IPS-18c (cell line): Measurements from ENCODE around the gene RIMOC1.

ENCODE experiments used
- H3K4me3 ChIP-seq: 2 replicates; pipeline ENCODE4 v1.7.0; 2013; ENCODE audit warnings: low read depth, mild to moderate bottlenecking, low read length, moderate library complexity; ENCODE audit not compliant: insufficient read depth
- H3K9me3 ChIP-seq: one replicate; pipeline ENCODE4 v1.6.1; 2013; ENCODE audit warnings: mild to moderate bottlenecking, low read length, moderate library complexity; ENCODE audit not compliant: control insufficient read depth, insufficient read depth

The RIMOC1 gene

DNA sequence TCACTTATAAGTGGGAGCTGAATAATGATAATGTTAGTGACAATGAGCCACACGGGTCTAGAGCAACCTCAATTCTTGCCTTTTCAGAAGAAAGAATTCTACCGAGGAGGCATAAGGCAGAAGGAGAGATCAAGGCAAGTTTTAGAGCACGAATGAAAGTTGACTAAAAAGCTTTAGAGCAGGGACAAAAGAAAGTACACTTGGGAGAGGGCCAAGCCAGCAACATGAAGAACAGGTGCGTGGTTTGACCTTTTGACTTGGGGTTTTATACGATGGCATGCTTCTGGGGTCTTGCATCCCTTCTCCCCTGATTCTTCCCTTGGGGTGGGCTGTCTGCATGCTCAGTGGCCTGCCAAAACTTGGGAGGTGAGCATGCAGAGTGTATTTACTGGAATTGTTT is 21.4 kb upstream of the RIMOC1 start:
- H3K9me3 ChIP-seq: peaks cover 2% of the 10 kb centered on the region
- H3K4me3 ChIP-seq: no peak overlapping the region

DNA sequence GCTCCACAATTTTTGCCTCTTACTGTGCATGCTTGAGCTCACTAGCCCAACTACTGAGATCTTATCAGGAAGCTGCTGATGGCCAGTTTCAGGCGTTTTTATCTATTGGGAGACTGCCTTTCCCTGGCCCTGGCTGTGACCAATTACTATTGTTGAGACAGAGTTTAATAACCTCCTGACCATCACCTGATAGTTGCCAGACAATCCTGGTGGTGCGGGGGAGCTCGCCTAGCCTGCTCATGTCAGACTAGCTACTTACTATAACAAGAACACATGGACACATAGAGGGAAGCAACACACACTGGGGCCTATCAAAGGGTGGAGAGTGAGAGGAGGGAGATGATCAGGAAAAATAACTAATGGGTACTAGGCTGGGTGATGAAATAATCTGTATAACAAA is 20.9 kb upstream of the RIMOC1 start:
- Histone ChIP-seq H3K9me3 (peaks cover 2% of the 10 kb centered on the region), H3K4me3 (no peak overlapping the region)

DNA sequence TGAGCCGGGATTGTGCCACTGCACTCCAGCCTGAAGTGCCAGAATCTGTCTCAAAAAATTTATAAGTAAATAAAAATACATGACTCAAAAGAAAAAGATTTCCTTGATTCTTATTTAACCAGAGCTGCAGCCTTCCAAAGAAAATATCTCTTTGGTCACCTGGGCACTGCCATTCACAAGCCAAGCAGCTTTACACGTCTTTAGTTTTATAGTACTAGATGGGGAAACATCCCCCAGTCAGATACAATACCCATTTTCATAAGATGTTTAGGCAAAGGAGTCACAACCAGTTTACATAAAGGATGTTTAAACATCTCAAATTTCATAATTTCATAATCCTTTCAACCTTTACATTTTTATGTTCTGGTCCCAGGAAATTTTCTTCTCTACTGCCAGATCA is 20.2 kb upstream of the RIMOC1 start:
- Histone ChIP-seq H3K4me3 (no peak overlapping the region), H3K9me3 (peaks cover 2% of the 10 kb centered on the region)

DNA sequence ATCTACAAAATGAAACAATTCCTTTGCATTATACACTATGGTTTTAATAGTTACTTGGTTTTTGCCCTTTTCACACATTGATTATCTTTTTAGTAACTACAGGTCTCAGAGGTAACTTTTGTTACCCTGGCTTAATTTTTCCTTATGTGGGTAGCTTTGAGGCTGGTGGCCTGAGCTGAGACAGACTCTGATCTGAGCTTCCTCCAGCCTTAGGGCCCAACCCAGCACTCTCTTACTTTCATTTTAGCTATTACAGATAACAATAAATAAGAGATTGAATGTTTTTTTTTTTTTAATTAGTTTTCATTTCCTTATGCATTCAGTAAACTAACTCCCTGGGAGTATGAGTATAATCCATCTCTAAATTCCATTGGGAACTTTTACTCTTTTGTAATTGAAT is 18.9 kb upstream of the RIMOC1 start:
- no peak overlapping the region for H3K4me3 ChIP-seq
- H3K9me3 ChIP-seq: peaks cover 2% of the 10 kb centered on the region

DNA sequence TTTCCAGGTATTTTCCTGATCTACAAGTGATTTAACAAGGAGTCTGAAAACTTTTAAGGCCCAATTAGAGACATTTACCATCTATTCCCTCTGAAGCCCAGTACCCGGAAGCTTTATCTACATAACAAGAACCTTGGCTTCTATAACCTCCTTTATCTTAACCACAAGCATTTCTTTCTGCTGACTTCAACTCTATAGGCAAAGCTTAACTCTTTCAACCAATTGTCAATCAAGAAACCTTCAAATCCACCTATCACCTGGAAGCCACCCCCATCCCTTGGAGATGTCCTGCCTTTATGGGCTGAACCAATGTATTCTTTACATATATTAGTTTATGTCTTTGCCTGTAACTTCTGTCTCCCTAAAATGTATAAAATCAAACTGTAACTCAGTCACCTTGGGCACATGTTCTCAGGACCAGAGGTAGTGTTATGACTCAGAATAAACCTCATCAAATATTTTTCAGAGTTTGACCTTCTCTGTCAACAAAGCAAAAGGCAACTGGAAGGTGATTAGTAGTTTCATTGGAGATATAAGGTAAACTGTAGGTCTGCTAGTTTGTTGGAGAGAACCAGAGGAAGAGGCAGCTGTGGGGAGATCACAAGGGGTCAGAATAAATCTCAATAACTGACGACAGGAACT is 13.0 kb upstream of the RIMOC1 start:
- H3K9me3 ChIP-seq: no peaks in the 10 kb centered on the region

DNA sequence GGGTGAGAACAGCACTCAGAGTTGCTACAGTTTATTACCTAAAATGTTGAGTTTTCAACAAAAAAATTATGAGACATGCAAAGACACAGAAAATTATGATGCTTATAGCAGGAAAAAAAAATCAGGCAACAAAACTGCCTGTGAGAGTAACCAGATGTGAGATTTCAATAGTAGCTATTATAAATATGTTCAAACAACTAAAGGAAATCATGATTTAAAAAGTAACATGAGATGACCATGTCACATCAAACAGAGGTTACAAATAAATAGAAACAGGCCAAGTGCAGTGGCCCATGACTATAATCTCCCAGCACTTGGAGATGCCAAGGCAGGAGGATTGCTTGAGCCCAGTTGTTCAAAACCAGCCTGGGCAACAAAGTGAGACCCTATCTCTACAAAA is 12.1 kb upstream of the RIMOC1 start:
- Histone ChIP-seq H3K4me3 (no peak overlapping the region), H3K9me3 (no peaks in the 10 kb centered on the region)

More for the DNA sequence above, 13.0 kb upstream of the RIMOC1 start:
- no peak overlapping the region for H3K4me3 ChIP-seq

DNA sequence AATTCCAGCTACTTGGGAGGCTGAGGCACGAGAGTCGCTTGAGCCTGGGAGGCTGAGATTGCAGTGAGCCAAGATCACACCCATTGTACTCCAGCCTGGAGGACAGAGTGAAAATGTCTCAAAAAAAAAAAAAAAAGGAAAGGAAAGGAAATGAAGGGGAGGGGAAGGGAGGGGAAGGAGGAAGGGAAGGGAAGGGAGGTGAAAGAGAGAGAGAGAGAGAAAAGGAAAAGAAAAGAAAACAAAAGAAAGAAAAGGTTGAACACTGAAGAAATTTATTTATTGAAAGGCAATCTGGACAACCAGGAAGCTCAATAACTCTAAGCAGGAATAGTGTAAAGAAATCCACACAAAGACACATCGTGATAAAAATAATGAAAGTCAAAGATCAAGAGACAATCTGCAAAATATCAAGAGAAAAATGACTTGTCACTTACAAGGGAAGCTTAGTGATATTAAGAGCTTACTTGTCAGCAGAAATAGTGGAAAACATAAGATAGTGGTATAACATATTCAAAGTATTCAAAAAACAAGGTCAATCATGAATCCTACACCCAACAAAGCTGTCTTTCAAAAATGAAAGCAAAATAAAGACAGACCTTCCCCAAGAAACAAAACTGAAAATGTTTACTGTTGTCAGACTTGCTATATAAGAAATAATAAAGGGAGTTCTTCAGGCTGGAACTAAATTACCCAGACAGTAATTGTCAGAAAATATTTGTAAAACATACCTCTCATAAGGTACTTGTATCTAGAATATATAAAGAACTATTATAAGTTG is 10.9 kb upstream of the RIMOC1 start:
- Histone ChIP-seq H3K9me3 (no peaks in the 10 kb centered on the region), H3K4me3 (no peak overlapping the region)

DNA sequence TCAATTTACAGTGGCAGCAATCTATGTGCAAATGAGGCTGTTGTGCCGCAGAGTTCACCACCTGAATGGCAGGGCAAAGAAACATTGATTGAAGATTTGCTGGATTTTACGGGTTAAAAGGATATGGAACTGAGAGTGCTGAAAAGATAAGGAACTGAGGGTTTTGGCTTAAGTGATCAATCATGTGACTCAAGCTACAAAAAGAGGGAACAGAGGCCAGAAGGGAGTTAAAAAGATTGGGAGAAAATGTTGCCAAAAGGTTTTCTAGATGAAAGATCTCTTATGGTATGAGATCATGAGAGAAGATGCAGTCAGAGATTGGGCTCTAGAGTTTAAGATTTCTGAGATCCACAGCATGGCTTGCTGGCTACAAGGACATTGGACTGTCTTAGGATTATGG is 7.9 kb upstream of the RIMOC1 start:
- Histone ChIP-seq H3K9me3 (no peaks in the 10 kb centered on the region), H3K4me3 (no peak overlapping the region)

DNA sequence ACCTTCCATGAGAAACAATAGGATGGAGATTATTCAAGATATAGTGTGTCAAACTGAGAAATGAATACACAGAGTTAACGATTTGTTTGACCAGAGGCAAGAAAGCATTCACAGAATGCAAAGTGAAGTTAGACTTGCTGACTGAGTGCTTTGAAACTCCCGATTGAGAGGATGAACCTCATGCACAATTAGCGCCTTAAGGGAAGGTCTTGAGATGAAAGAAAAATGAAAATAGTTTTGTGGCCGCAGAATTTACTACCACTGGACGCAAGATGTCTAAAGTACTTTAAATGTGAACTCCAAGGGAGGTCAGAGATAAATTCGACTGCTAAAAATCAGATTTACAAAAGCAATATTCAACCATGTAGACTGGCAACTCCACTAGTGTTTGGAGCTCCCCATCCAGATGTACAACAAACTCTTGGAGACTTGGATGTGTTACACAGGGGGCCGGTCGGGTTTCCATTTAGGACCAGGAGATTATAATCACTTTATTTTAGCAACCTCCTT is 707 bp upstream of the RIMOC1 start:
- Histone ChIP-seq H3K9me3 (no peaks in the 10 kb centered on the region), H3K4me3 (peak overlapping the region; percentile 68)

DNA sequence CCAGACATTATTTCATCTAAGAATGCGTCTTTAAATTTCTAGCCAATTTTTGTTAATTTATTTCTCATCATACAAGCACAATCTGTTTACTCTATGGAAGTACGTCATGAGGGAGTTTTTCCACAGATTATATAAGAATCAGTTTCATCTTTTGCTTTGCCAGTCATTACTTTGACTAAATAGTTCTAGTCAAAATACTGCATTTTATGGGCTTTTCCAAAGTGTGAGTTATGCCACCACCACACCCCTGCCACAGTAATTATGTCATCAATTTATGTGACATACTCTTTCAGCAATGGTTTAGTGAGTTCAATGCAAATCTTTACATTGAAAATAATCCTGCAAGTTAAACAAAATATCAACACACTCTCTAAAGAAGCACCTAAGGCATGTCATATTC is 2.0 kb downstream of the RIMOC1 start:
- no peak overlapping the region for H3K4me3 ChIP-seq

DNA sequence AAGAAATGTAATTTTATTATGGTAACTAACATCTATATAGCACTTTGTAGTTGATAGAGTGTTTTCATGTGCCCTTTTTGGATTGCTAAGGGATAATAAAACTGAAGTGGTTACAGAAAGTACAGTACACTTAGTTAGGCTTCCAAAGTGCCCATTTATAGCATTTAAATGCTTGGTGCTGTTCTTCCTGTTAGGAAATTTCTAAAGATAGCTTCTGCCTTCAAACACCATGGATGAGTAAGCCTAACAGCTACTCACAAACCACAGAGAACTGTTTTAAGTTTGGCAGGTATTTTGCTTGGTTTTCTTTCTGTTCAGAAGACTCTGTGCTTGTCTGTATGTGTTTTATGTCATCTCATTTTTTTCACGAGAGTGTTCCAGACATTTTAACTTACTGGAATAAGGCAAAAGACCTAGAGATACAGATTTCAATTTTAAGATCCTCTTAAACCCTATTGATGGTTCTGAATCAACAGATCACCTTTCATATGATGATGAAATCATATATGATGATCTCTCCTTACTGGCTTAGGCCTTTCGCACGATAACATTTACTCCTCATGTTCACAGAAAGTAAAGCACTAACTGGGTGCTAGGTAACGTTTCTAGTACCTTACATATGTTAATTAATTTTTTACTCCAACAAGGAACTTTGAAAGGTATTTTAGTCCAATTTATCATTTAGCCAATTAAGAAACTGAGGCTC is 4.4 kb downstream of the RIMOC1 start:
- Histone ChIP-seq H3K9me3 (no peaks in the 10 kb centered on the region), H3K4me3 (no peak overlapping the region)

More for the DNA sequence above, 2.0 kb downstream of the RIMOC1 start:
- no peaks in the 10 kb centered on the region for H3K9me3 ChIP-seq

DNA sequence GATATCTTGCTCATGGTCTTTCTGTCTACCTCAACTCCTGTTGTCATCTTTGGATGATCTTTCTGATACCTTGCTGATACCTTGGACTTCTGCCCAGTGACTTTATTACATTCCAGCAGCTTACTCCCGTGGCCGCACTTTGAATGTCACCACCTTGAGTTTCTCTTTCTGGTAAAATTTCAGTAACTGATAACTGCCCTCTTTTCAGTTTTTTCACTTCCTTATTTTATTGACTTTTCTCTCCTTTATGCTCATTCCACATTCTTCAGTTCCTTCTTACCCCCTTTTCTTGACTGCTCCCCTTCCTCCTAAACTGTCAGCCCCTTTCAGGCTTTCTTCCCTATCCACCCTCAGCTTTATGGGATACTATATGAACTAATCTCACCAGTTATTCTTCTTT is 14.0 kb downstream of the RIMOC1 start:
- no peaks in the 10 kb centered on the region for H3K9me3 ChIP-seq
- no peak overlapping the region for H3K4me3 ChIP-seq

DNA sequence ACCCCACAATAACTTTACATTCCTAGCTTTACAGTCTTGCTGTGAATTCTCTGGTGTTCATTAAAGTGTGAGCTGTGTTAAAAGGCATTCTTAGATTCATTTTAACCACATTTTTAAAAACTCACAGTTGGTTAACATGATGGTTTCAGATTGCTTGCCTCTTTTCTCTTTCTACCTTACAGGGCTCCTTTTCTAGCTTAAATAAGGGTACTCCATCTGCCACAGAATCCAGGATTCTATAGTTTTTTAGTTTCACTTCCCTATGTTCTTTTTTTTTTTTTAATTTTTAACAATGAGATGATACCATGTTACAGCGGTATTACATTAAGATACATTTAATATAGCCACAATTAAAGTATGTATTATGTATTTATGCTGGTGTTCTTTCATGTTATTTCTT is 17.0 kb downstream of the RIMOC1 start:
- no peak overlapping the region for H3K4me3 ChIP-seq

DNA sequence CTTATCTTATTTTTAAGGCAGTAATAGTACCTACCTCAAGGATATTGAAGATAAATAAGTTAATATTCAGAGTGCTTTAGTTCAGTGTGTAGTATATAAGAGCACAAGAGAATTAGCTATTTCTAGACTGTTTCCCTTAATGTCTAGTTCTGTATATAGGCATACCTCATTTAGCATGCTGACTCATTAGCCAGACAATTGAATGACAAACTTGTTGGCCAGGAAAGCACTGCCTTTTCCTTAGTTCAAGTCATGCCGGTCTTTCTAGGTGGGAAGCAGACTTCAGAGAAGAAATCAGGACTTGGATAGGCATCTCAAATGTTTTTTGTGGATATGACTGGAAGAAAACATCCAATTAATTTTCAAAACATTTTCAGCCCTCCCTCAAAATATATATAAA is 17.7 kb downstream of the RIMOC1 start:
- no peak overlapping the region for H3K4me3 ChIP-seq
- no peaks in the 10 kb centered on the region for H3K9me3 ChIP-seq

More for the DNA sequence above, 17.0 kb downstream of the RIMOC1 start:
- H3K9me3 ChIP-seq: no peaks in the 10 kb centered on the region

DNA sequence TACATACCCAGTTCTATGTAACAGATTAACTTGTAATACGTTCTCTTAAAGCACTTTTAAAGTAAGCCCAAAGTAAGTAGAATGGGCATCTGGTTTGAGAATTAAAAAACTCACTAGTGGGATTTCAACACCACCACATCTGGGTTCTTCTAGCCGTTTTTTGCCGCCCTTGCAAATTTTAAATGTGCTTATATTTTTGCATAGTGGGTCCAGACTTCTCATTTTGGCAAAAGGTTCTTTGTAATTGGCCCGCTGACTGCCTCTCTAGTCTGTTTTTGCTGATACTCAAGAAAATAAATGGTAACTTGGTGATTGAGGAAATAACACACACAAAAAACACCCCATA is 20.4 kb downstream of the RIMOC1 start:
- H3K9me3 ChIP-seq: no peaks in the 10 kb centered on the region
- peak overlapping the region; percentile 63; the same call in 1 of the 2 replicates for H3K4me3 ChIP-seq

DNA sequence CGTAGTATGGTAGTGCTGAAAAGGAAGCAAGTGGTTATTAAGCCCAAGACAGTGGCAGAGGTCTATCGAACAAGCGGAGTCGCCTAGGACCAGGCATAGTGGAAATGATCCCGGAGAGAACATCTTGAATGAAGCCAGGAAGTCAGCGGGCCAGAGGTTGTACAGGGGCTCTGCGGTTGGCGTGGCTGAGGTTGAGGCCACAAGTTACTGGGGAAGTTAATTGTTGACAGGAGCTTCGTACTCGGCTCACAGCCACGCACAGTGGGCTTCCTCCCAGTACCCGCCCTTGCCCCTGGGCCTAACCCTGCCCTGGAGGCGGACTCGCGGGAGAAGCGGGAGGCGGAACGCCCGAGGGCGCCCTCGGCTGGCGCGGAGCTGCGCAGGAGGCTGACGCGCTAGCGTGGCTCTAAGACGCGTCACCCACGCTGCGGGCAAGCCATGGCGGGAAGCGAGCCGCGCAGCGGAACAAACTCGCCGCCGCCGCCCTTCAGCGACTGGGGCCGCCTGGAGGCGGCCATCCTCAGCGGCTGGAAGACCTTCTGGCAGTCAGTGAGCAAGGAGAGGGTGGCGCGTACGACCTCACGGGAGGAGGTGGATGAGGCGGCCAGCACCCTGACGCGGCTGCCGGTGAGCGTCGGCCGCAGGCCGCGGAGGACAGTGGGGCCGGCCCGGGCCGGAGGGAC is 20.9 kb downstream of the RIMOC1 start, which contains the start of gene FBXO4:
FBXO4 (plus strand) TSS at position 410 of the 683 bp plus-strand sequence; CDS start at position 439, 29 bp downstream.
- H3K4me3 ChIP-seq: peak within 1 kb of the TSS; percentile 63
- H3K9me3 ChIP-seq: no peaks in the 10 kb centered on the region

DNA sequence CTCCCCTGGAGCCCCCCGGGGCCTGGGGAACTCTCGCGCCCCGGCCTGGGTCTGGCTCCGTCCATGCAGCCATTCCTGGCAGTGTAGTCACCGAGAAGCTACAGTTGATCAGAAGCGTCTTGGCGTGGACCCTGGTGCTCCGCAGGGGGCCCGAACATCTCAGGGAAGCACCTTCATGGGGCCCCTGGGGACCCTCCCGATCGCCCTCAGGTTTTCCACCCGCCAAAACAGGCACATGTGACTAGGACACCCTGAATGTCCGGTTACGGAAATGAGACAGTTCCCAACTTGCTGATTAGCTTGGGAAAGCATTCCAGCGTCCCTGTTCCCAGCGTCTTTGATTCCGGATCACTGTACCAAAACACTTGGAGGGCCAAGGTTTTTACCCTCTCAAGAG is 21.4 kb downstream of the RIMOC1 start:
- Histone ChIP-seq H3K4me3 (peak overlapping the region; percentile 63), H3K9me3 (no peaks in the 10 kb centered on the region)
